Activated effector memory CD4-positive, alpha-beta T cell treated with Interleukin-2 at 50 U/mL for 16 hours (primary cell): ENCODE measurements around the gene ADCY7.

ENCODE experiments used
- DNase-seq: peaks from one replicate; pipeline ENCODE4 v3.0.0-alpha.2; 2020

The ADCY7 gene

GRCh38 chr16:50251375-50252081 is 14.8 kb upstream of the ADCY7 start:
- no peak for DNase-seq

GRCh38 chr16:50252082-50252611 is 14.2 kb upstream of the ADCY7 start:
- no peak for DNase-seq

- DNase-seq, result no peak
Measured at GRCh38 chr16:50252874-50253513, 13.4 kb upstream of the ADCY7 start.

GRCh38 chr16:50253514-50253910 is 12.8 kb upstream of the ADCY7 start:
- DNase-seq, result no peak

- DNase-seq, result no peak
Measured at GRCh38 chr16:50254072-50254471, 12.3 kb upstream of the ADCY7 start.

GRCh38 chr16:50255538-50255937 is 10.8 kb upstream of the ADCY7 start:
- no peak for DNase-seq

GRCh38 chr16:50256604-50257003 is 9.7 kb upstream of the ADCY7 start:
- DNase-seq, result no peak

- DNase-seq, result no peak
Measured at GRCh38 chr16:50257876-50258275, 8.5 kb upstream of the ADCY7 start.

- no peak for DNase-seq
Measured at GRCh38 chr16:50259334-50260205, 6.8 kb upstream of the ADCY7 start.

GRCh38 chr16:50260206-50261159 is 5.9 kb upstream of the ADCY7 start:
- no peak for DNase-seq

GRCh38 chr16:50261160-50261706 is 5.1 kb upstream of the ADCY7 start:
- no peak for DNase-seq

GRCh38 chr16:50261707-50262235 is 4.6 kb upstream of the ADCY7 start:
- no peak for DNase-seq

- no peak for DNase-seq
Measured at GRCh38 chr16:50263060-50263909, 3.1 kb upstream of the ADCY7 start.

GRCh38 chr16:50263940-50264929 is 2.1 kb upstream of the ADCY7 start:
- no peak for DNase-seq

- DNase-seq, result peak; percentile 33
Measured at GRCh38 chr16:50265260-50265659, 1.1 kb upstream of the ADCY7 start.

GRCh38 chr16:50265716-50266336 is 525 bp upstream of the ADCY7 start:
- no peak for DNase-seq

- no peak for DNase-seq
Measured at GRCh38 chr16:50267151-50267631, 840 bp downstream of the ADCY7 start.

GRCh38 chr16:50267651-50268050 is 1.3 kb downstream of the ADCY7 start:
- no peak for DNase-seq

- DNase-seq, result no peak
Measured at GRCh38 chr16:50268352-50268751, 2.0 kb downstream of the ADCY7 start.
